Inflammatory macrophage (primary cell): Measurements from ENCODE around the gene CLTA.

ENCODE experiments used
- DNase-seq, 2 donors: peaks; one replicate each; pipeline ENCODE4 v3.0.0-alpha.2; 2020 to 2022
- total RNA-seq, 18 experiments: gene quantifications; one replicate each; lab custom pipeline; 2026; ENCODE audit warnings: mixed read lengths in 6 of 18, inconsistent platforms in 2 of 18; lab: John Stamatoyannopoulos, UW

The CLTA gene, protein sequence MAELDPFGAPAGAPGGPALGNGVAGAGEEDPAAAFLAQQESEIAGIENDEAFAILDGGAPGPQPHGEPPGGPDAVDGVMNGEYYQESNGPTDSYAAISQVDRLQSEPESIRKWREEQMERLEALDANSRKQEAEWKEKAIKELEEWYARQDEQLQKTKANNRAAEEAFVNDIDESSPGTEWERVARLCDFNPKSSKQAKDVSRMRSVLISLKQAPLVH
- 87.1 to 252 (median 184) reads per million in 18 experiments for total RNA-seq

- DNase-seq: peak; percentile 99
These were observed at the start of gene CLTA for GRCh38 chr9:36190388-36191289. Gene CLTA, plus strand, starts transcription at chr9:36190921. Its CDS starts 136 bp downstream, at chr9:36191057.

- DNase-seq: no peak
These were observed 49.4 kb upstream of the CLTA start for GRCh38 chr9:36141288-36141687.

DNA sequence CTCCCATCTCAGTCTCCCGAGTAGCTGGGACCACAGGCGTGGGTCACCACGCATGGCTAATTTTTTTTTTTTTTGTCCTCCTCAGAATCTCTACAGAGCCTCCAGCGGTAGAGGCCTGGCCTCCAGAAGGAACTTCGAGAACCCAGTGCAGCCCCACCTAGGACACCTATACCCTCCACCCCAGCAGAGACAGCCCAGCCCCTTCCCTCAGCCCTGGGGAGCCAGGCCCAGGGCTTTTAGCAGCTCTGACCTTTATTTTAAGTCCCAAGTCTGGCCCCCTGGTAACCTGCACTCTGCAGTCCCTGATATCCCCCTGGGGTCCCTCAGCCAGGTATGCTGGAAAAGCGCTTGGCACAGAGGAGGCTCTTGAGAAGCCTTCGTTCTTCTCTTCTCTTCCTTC, 49.0 kb upstream of the CLTA start:
- DNase-seq: no peak

DNA sequence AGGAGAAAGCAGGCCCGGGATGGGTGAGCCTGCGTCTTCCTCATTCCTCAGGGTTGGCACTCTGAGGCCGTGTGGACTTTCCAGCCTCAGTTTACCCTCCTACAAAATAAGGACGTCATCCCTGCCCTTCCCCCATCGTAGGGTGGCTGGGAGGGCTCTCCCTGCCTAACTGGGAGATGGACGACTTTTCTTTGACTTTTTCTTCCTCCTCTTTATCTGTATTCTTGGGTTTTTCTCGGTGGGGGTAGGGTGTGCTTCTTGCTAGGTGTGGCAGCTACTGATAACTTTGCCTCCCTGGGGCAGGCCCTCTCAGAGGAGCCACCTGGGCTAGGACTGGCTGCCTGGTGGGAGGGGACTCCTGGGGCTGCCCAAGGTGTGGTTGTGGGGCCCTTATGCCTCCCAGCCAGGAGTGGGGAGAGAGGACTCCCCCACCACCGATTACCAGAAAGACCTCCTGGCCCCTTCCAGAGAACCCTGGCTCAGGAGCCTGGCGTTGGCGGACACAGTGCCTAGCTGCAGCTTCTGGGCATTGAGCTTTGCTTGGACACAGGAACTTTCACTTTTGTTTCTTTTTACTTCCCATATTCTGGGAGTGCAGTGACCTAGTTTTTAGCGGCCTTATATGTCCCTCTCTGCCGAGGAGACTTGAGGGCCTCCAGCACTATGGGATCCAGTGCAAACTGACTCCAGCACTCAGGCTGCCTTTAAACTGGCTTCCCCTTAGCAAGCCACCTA, 48.0 kb upstream of the CLTA start:
- DNase-seq: peak; percentile 65 to 71

DNA sequence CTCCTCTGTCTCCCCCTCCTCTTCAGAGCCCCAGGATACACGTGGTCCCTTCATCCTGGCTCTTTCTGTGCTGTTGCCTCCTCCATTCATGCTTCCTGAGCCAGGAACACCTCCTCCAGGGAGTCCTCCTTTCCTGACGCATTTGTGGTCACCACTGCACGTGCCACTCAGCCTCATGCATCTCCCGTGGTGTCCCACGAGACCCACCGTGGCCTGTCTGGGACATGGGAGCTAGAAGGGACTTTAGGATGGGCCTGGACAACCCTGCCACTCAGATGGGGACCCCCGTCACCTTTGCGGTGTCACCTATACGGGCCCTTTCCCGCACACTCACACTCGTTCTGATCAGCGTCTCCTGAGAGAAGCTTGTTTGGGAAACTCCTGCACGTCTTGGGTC, 47.5 kb upstream of the CLTA start:
- DNase-seq: peak in 1 of 2 donors; percentile 31

DNA sequence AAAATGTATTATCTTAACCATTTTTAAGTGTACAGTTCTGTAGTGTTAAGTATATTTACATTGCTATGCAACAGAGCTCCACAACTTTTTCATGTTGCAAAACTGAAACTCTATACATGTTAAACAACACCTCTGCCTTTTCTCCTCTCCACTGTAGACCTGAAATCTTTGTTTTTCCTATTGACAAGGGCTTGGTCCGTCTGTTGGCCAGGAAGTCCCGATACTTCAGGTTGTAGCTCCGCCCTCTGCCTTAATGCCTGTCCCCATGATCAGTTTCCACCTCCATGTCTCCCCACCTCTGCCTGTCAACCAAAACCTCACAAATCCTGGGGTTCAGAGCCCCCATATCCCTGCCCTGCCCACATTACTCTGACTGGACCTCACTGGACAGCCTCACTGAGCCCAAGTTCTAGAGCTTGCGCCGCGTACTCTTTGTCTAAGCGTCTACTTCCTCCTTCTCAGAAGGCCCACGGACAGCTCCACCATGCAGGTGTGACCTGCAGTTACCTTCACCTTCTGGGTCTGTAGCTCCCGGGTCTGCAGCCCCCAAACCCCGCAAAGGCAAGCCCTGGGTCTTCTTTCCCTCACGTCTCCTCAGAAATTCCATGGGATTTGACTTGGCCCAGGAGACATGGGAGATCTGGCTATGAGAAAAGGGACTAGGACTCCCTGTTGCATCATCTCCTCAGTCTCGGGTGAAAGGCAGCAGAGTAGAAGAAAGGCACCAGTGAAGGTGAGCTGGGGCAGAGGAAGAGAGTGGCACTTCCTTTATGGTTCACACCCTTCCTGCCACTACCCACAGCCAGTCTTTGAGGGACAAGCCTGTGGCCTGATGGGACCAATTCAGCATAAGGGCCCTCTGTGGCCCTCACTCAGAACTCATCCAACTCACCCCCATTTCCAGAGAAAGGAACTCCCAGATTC, 46.1 kb upstream of the CLTA start:
- DNase-seq: no peak

DNA sequence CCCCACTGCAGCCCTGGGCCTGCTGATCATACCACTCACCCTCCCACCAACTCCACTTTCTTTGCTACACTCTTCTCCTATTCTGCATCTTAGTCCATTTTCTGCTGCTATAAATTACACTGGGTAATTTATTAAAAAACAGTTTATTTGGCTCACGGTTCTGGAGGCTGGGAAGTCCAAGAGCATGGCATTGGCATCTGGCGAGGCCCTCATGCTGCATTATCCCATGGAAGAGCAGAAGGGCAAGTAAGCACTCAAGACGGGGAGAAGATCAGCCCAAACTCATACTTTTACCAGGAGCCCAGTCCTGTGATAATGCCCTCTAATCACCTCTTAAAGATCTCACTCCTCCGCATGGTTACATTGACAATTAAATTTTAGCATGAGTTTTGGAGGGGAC, 44.8 kb upstream of the CLTA start:
- no peak for DNase-seq

DNA sequence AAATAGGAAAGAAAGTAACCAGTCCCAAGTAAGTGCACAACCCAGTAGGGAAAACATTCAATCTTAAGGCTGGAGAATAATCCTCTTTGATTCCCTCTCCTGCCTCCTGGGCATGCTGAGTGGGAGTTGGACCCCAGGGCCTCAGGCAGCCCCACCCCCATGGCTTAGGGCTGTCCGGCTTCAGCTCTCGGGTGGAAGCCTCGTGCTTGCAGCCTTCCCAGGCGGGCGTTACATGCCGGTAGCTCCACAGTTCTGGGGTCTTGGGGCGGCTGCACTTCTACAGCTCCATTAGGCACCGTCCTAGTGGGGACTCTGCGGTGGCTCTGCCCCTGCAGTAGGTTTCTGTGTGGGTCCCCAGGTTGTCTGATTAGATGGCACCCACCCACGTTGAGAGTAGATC, 44.1 kb upstream of the CLTA start:
- DNase-seq: no peak

- DNase-seq: no peak
These were observed 43.1 kb upstream of the CLTA start for GRCh38 chr9:36147441-36148175.

- peak; percentile 87 to 88 for DNase-seq
These were observed 42.2 kb upstream of the CLTA start for GRCh38 chr9:36148311-36149051.

- DNase-seq: no peak
These were observed 41.5 kb upstream of the CLTA start for GRCh38 chr9:36149197-36149596.

DNA sequence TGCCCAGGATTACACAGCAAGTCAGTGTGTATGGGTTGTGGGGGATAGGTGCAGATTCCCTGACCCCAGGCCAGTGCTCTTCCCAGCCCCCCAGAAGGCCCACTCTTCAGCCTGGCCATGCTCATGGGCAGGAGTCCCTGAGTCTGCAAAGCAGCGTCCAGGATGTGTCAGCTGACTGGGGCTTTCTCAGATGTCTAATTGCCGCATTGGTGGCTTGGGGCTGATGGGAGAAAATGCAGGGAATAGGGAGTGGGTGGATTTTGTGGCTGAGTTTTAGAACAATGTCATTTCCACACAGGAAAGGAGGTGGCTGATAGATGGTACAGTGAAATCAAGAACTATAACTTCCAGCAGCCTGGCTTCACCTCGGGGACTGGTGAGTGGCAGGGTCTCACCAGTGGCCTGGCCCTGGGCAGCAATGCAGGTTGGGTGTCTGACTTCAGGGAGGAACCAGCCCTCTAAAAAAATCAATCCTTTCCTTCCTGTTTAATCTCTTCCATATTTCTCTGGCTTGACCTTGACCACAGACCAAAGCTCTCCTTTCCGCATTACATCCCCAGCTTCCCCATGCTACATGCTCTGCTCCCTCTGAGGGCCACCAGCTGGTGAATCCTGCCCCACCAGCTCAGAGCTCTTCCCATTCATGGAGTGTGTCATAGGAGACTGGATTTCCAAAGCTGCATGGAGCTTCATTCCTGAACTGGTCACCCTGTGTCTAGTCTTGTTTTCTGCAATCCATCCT, 40.0 kb upstream of the CLTA start:
- peak; percentile 70 to 82 for DNase-seq

GRCh38 chr9:36151316-36152210, 39.2 kb upstream of the CLTA start:
- peak; percentile 89 to 93 for DNase-seq

GRCh38 chr9:36152741-36153438, 37.8 kb upstream of the CLTA start:
- DNase-seq: no peak

- DNase-seq: peak; percentile 43 to 56
These were observed 37.0 kb upstream of the CLTA start for GRCh38 chr9:36153746-36154145.

DNA sequence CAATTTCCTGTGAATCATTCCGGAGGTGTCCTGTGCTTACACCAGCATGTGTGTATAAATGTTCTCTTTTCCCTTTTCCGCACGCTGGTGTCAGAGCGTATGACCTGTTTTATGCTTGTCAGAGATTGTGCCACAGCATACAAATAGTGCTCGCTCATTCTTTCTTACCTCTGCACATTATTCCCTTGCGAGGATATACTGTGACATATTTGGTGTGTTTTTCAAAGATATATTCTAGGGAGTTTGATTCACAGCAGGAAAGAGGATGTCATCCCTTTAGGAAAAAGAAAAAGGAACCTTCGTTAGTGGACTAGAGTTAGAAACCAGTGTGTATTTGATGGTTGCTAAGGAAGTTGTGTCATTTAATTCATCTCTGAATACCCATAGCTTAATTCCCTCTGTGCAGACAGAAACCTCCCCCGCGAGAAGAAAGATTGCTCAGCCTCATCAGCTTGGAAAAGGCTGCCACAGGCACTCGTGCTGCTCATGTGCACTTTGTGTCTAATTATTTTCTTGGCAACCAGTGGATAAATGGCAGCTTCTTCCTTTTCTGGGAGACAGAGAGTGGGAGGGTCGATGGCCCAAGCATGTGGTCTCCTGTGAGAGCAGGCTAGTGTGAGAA, 36.3 kb upstream of the CLTA start:
- DNase-seq: peak; percentile 98

DNA sequence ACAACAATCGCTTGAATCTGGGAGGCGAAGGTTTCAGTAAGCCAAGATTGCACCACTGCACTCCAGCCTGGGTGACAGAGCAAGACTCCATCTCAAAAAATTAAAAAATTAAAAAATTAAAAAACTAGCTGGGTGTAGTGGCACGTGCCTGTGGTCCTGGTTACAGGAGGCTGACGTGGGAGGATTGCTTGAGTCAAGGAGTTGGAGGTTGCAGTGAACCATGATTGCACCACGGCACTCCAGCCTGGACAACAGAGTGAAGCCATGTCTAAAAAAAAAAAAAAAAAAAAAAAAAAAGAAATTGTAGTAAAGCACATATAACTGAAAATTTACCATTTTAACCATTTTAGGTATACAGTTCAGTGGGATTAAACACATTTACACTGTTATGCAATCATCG, 34.6 kb upstream of the CLTA start:
- peak; percentile 54 to 63 for DNase-seq

DNA sequence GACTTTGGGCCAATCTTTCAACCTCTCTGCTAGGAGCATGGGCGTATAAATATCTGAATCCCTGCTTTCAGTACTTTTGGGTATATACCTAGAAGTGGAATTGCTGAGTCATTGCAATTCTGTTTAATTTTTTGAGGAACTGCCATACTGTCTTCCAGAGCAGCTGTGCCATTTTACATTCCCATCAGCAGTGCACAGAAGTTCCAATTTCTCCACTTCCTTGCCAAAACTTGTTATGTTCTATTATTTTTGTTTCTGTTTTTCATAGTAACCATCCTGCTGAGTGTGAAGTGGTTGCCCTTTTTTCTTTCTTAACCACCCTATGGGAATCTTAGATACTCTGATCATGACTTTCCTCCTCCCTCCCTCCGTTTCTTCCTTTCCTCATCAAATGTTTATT, 32.6 kb upstream of the CLTA start:
- peak; percentile 35 to 67 for DNase-seq
